ENCODE measurements around the gene KCNN2.

The KCNN2 gene

DNA sequence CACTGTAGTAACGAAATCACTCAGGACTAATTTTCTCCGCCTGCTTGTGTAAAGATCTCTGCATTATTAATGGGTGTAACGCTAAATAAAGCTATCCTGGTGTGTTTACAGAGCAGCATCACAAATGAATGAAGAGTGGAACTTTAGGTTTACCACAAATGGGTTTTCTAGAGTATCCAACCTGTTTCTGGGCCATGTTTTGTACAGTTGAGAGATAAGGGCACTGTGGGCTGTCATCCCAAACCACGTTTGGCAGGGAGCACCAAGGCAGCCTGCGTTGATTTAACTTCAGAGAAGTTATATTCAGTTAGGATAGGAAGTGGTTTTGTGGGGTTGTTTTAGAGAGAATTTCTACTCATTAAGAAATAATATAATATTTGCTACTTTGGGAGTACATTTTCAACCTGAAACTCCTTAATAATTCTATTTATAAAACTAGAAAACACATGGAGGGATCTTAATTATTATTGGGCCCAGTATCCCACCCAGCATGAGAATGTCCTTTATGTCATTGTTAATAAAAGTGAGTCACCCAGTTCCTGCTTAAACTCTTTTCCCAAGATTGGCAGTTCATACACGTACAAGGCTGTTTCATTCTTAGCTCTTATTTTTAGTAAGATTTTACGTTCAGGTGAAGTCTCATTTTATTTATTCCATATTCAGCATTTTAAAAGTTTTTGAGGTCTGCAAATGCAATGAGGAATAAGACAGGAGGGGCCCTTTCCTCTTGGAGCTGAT lies 8.0 kb downstream of the KCNN2 start:
- no peaks in the 10 kb centered on the region for H3K9me3 ChIP-seq (ENCODE audit: control insufficient read depth, insufficient read depth, low read depth, low read length)
- CTCF ChIA-PET, result interaction anchor here (0.8 to 0.9 kb wide), 2 partner anchors 417 to 1249 kb away, joined by 3 to 4 read pairs; no protein-coding TSS in a partner anchor
- H3K27ac ChIP-seq (ENCODE audit: extremely low read depth, low read depth, low read length), result no peak overlapping the region
- TF ChIP-seq TRIM28 (IDR thresholded peaks at IDR 0.05; ENCODE audit: borderline replicate concordance, low read length) (no peak), ZNF843 (tag by site-specific recombination; IDR thresholded peaks at IDR 0.05) (no peak), TSHZ1 (tag by site-specific recombination; IDR thresholded peaks at IDR 0.05; ENCODE audit: borderline replicate concordance) (no peak), ZNF174 (tag by site-specific recombination; IDR thresholded peaks at IDR 0.05) (no peak), REPIN1 (tag by site-specific recombination; IDR thresholded peaks at IDR 0.05; ENCODE audit: low read depth) (no peak), ZSCAN16 (tag by site-specific recombination; IDR thresholded peaks at IDR 0.05) (no peak), SCRT2 (tag by site-specific recombination; IDR thresholded peaks at IDR 0.05) (no peak)
- TF ChIP-seq, protein P1, sequence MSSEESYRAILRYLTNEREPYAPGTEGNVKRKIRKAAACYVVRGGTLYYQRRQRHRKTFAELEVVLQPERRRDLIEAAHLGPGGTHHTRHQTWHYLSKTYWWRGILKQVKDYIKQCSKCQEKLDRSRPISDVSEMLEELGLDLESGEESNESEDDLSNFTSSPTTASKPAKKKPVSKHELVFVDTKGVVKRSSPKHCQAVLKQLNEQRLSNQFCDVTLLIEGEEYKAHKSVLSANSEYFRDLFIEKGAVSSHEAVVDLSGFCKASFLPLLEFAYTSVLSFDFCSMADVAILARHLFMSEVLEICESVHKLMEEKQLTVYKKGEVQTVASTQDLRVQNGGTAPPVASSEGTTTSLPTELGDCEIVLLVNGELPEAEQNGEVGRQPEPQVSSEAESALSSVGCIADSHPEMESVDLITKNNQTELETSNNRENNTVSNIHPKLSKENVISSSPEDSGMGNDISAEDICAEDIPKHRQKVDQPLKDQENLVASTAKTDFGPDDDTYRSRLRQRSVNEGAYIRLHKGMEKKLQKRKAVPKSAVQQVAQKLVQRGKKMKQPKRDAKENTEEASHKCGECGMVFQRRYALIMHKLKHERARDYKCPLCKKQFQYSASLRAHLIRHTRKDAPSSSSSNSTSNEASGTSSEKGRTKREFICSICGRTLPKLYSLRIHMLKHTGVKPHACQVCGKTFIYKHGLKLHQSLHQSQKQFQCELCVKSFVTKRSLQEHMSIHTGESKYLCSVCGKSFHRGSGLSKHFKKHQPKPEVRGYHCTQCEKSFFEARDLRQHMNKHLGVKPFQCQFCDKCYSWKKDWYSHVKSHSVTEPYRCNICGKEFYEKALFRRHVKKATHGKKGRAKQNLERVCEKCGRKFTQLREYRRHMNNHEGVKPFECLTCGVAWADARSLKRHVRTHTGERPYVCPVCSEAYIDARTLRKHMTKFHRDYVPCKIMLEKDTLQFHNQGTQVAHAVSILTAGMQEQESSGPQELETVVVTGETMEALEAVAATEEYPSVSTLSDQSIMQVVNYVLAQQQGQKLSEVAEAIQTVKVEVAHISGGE (tag by site-specific recombination; conservative IDR thresholded peaks at IDR 0.05; ENCODE audit: low read depth), result no peak
- TF ChIP-seq, protein P2, sequence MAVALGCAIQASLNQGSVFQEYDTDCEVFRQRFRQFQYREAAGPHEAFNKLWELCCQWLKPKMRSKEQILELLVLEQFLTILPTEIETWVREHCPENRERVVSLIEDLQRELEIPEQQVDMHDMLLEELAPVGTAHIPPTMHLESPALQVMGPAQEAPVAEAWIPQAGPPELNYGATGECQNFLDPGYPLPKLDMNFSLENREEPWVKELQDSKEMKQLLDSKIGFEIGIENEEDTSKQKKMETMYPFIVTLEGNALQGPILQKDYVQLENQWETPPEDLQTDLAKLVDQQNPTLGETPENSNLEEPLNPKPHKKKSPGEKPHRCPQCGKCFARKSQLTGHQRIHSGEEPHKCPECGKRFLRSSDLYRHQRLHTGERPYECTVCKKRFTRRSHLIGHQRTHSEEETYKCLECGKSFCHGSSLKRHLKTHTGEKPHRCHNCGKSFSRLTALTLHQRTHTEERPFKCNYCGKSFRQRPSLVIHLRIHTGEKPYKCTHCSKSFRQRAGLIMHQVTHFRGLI (tag by site-specific recombination; IDR thresholded peaks at IDR 0.05), result no peak
- H3K4me3 ChIP-seq (ENCODE audit: low read depth, low read length), result no peak overlapping the region
- POLR2A ChIA-PET, result no interaction called here
- H3K36me3 ChIP-seq (ENCODE audit: control insufficient read depth in 2 of 2, insufficient read depth in 1 of 2, low read length in 2 of 2), result no peaks in the 10 kb centered on the region
- no peaks in the 10 kb centered on the region for H3K4me1 ChIP-seq (ENCODE audit: control insufficient read depth, insufficient read depth, low read length)

GRCh38 chr5:114377050-114377844 lies 15.4 kb downstream of the KCNN2 start:
- ChIA-PET POLR2A (no interaction called here), CTCF (interaction anchor here (0.6 kb wide), 1 partner anchor 485 kb away, joined by 3 read pairs; no protein-coding TSS in a partner anchor)

More at GRCh38 chr5:114377050-114377844, 15.4 kb downstream of the KCNN2 start:
- TF ChIP-seq ZBTB48 (tag by site-specific recombination; IDR thresholded peaks at IDR 0.05) (no peak), ZNF354C (tag by site-specific recombination; IDR thresholded peaks at IDR 0.05; ENCODE audit: borderline replicate concordance, low read depth) (no peak), KLF7 (tag by site-specific recombination; IDR thresholded peaks at IDR 0.05; ENCODE audit: borderline replicate concordance) (no peak), WT1 (tag by site-specific recombination; IDR thresholded peaks at IDR 0.05) (no peak), ZFP69B (tag by site-specific recombination; IDR thresholded peaks at IDR 0.05) (no peak), ZNF214 (tag by site-specific recombination; IDR thresholded peaks at IDR 0.05; ENCODE audit: borderline replicate concordance) (no peak), ZNF121 (tag by site-specific recombination; IDR thresholded peaks at IDR 0.05) (no peak)
- TF ChIP-seq, protein P3, sequence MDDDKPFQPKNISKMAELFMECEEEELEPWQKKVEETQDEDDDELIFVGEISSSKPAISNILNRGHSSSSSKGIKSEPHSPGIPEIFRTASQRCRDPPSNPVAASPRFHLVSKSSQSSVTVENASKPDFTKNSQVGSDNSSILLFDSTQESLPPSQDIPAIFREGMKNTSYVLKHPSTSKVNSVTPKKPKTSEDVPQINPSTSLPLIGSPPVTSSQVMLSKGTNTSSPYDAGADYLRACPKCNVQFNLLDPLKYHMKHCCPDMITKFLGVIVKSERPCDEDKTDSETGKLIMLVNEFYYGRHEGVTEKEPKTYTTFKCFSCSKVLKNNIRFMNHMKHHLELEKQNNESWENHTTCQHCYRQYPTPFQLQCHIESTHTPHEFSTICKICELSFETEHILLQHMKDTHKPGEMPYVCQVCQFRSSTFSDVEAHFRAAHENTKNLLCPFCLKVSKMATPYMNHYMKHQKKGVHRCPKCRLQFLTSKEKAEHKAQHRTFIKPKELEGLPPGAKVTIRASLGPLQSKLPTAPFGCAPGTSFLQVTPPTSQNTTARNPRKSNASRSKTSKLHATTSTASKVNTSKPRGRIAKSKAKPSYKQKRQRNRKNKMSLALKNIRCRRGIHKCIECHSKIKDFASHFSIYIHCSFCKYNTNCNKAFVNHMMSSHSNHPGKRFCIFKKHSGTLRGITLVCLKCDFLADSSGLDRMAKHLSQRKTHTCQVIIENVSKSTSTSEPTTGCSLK (tag by site-specific recombination; IDR thresholded peaks at IDR 0.05), result no peak
- H3K4me1 ChIP-seq (ENCODE audit: control insufficient read depth, insufficient read depth, low read length), result no peaks in the 10 kb centered on the region
- no peaks in the 10 kb centered on the region for H3K36me3 ChIP-seq (ENCODE audit: control insufficient read depth in 2 of 2, insufficient read depth in 1 of 2, low read length in 2 of 2)
- no peaks in the 10 kb centered on the region for H3K9me3 ChIP-seq (ENCODE audit: control insufficient read depth, insufficient read depth, low read depth, low read length)
- no peak overlapping the region for H3K4me3 ChIP-seq (ENCODE audit: low read depth, low read length)
- H3K27ac ChIP-seq (ENCODE audit: extremely low read depth, low read depth, low read length), result no peak overlapping the region
